Esophagus muscularis mucosa (tissue), 4 donors: ENCODE results near the gene TRAPPC5.

Experiments used
- EP300 ChIP-seq: sonication (generic); formaldehyde crosslinking; IDR thresholded peaks from one replicate; pipeline ENCODE4 v1.6.1; 2017; ENCODE audit warnings: antibody characterized with exemption
- POLR2A ChIP-seq: fragments of 450-650 bp; IDR thresholded peaks from one replicate; pipeline ENCODE4 v1.6.1; 2017; ENCODE audit warnings: antibody characterized with exemption, moderate library complexity, mild to moderate bottlenecking, low read depth
- POLR2AphosphoS5 ChIP-seq, 2 donors: sonication (generic); formaldehyde crosslinking; IDR thresholded peaks; one replicate each; pipeline ENCODE4 v1.6.1; 2017; ENCODE audit warnings: antibody characterized with exemption in 2 of 2
- TF ChIP-seq, protein P1 (sequence below), 3 experiments: fragments of 200-600 bp in 2 of 3; fragments of 450-650 bp in 1 of 3; sonication (generic) in 2 of 3; IDR thresholded peaks; one replicate each; pipeline ENCODE4 v1.5.1; 2017 to 2019; ENCODE audit warnings: antibody characterized with exemption in 3 of 3, mild to moderate bottlenecking in 2 of 3, moderate library complexity in 1 of 3

DNA sequence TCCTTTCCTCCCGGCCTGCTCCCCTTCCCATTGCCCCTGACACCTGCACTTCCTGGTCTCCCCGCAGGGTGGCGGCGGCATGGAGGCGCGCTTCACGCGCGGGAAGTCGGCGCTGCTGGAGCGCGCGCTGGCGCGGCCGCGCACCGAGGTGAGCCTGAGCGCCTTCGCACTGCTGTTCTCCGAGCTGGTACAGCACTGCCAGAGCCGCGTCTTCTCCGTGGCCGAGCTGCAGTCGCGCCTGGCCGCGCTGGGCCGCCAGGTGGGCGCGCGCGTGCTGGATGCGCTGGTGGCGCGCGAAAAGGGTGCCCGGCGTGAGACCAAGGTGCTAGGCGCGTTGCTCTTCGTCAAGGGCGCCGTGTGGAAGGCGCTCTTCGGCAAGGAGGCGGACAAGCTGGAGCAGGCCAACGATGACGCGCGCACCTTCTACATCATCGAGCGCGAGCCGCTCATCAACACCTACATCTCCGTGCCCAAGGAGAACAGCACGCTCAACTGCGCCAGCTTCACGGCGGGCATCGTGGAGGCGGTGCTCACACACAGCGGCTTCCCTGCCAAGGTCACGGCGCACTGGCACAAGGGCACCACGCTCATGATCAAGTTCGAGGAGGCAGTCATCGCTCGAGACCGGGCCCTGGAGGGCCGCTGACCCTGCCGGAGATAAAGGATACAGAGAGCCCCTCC lies 1.7 kb downstream of the TRAPPC5 start:
- TF ChIP-seq, protein P1, sequence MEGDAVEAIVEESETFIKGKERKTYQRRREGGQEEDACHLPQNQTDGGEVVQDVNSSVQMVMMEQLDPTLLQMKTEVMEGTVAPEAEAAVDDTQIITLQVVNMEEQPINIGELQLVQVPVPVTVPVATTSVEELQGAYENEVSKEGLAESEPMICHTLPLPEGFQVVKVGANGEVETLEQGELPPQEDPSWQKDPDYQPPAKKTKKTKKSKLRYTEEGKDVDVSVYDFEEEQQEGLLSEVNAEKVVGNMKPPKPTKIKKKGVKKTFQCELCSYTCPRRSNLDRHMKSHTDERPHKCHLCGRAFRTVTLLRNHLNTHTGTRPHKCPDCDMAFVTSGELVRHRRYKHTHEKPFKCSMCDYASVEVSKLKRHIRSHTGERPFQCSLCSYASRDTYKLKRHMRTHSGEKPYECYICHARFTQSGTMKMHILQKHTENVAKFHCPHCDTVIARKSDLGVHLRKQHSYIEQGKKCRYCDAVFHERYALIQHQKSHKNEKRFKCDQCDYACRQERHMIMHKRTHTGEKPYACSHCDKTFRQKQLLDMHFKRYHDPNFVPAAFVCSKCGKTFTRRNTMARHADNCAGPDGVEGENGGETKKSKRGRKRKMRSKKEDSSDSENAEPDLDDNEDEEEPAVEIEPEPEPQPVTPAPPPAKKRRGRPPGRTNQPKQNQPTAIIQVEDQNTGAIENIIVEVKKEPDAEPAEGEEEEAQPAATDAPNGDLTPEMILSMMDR (IDR thresholded peaks at IDR 0.05), result no peak
- no peak for TF ChIP-seq POLR2A
- TF ChIP-seq POLR2AphosphoS5 (IDR thresholded peaks at IDR 0.05), result no peak
- TF ChIP-seq EP300, result no peak
